Sigmoid colon (tissue), 7 donors: Measurements from ENCODE around the gene STARD13. TPM values are rescaled to one million over a fixed set of nuclear protein-coding genes. Genes with fewer than 3 reads are reported as not detected.

Source experiments
- DNase-seq: peaks from one replicate; pipeline ENCODE4 v3.0.0-alpha.2; 2019
- H3K27ac ChIP-seq, 4 donors: fragments of 200-600 bp; sonication (generic); one replicate each; pipeline ENCODE4 v1.5.1; 2016 to 2019; ENCODE audit warnings: mild to moderate bottlenecking in 1 of 4
- H3K27me3 ChIP-seq, 3 donors: fragments of 200-600 bp; sonication (generic); one replicate each; pipeline ENCODE4 v1.5.1; 2019; ENCODE audit warnings: mild to moderate bottlenecking in 1 of 3
- H3K36me3 ChIP-seq, 4 donors: fragments of 200-600 bp; sonication (generic); one replicate each; pipeline ENCODE4 v1.5.1; 2016 to 2019
- H3K4me1 ChIP-seq, 4 donors: fragments of 200-600 bp; sonication (generic); one replicate each; pipeline ENCODE4 v1.5.1; 2017 to 2019
- H3K4me3 ChIP-seq, 4 donors: fragments of 200-600 bp; sonication (generic); one replicate each; pipeline ENCODE4 v1.5.1; 2017 to 2019; ENCODE audit warnings: mild to moderate bottlenecking in 2 of 4, moderate library complexity in 1 of 4
- H3K9me3 ChIP-seq, 4 donors: fragments of 200-600 bp in 3 of 4; sonication (generic) in 3 of 4; one replicate each; pipeline versions ENCODE4 v1.5.1 to v1.6.1; 2013 to 2019
- CTCF ChIP-seq, 4 experiments: fragments of 450-650 bp in 3 of 4; fragments of 200-600 bp in 1 of 4; IDR thresholded peaks; one replicate each; pipeline ENCODE4 v1.5.1; 2016 to 2019; ENCODE audit warnings: antibody characterized with exemption in 4 of 4, mild to moderate bottlenecking in 3 of 4, moderate library complexity in 2 of 4
- EP300 ChIP-seq, 4 donors: sonication (generic); formaldehyde crosslinking; IDR thresholded peaks; one replicate each; pipeline ENCODE4 v1.6.1; 2017; ENCODE audit warnings: antibody characterized with exemption in 4 of 4
- POLR2A ChIP-seq, 2 donors: fragments of 450-650 bp; IDR thresholded peaks; one replicate each; pipeline ENCODE4 v1.6.1; 2016; ENCODE audit warnings: antibody characterized with exemption in 2 of 2, mild to moderate bottlenecking in 2 of 2, moderate library complexity in 2 of 2
- POLR2AphosphoS5 ChIP-seq, 4 donors: sonication (generic); formaldehyde crosslinking; IDR thresholded peaks; one replicate each; pipeline ENCODE4 v1.6.1; 2017; ENCODE audit warnings: antibody characterized with exemption in 4 of 4
- WGBS, 2 donors: extraction: QIAGEN DNeasy Blood & Tissue Kit; methylation state at CpG; one replicate each; pipeline ENCODE4 v1.1.7; 2013; 5-methylcytosine and 5-hydroxymethylcytosine counted together
- intact Hi-C: fragments of 100-400 bp; cut with DNase I; formaldehyde crosslinking; loops from one replicate; pipeline ENCODE4 v1.15.1; 2023
- polyA plus RNA-seq, 3 donors: library from polyadenylated mRNA; stranded (reverse); fragments of 200-250 nt; gene quantifications; one replicate each; pipeline ENCODE4 v1.2.3, GENCODE V29; 2013
- total RNA-seq, 4 donors: library from RNA; depleted of rRNA; stranded (reverse); fragments of >200 nt; gene quantifications; one replicate each; pipeline ENCODE4 v1.1.0, GENCODE V29; 2016
- donor health status: healthy with polysubstance abuse.
- donor health status: Bipolar disorder and iron deficiency.
- donor health status: healthy.

Gene STARD13
- total and polyA plus RNA-seq, 7 donors = 3.7 to 102 (median 66.7) TPM

- H3K36me3 ChIP-seq = peaks cover 0 to 3% (median 0%) of the 10 kb centered on the region in 4 donors
- intact Hi-C loops = loop anchor here (5.0 to 10.0 kb wide), 4 partner anchors 124 to 497 kb away; no protein-coding TSS in a partner anchor
- peaks cover 0 to 73% (median 58%) of the 10 kb centered on the region in 4 donors for H3K4me1 ChIP-seq
- H3K27ac ChIP-seq = peak overlapping the region; percentile 27 to 80 (median 70)
- DNase-seq = no peak
- H3K4me3 ChIP-seq = no peak overlapping the region
- H3K9me3 ChIP-seq = peaks cover 0 to 3% (median 0%) of the 10 kb centered on the region in 4 donors
- WGBS, 2 donors = 52 to 81% methylated on average over 7 of the region's 7 CpGs
- no peaks in the 10 kb centered on the region for H3K27me3 ChIP-seq
- TF ChIP-seq CTCF (IDR thresholded peaks at IDR 0.05) (no peak), EP300 (IDR thresholded peaks at IDR 0.05) (no peak), POLR2A (IDR thresholded peaks at IDR 0.05) (no peak), POLR2AphosphoS5 (IDR thresholded peaks at IDR 0.05) (no peak)
Measured at GRCh38 chr13:33227927-33228647, 57.5 kb downstream of the STARD13 start.

- no peak for DNase-seq
- Histone ChIP-seq H3K27me3 (no peaks in the 10 kb centered on the region), H3K27ac (peak overlapping the region in 2 of 4 donors; percentile 13 to 51), H3K36me3 (no peaks in the 10 kb centered on the region), H3K4me1 (peaks cover 0 to 64% (median 46%) of the 10 kb centered on the region in 4 donors), H3K4me3 (no peak overlapping the region), H3K9me3 (peaks cover 0 to 3% (median 0%) of the 10 kb centered on the region in 4 donors)
- intact Hi-C loops = loop anchor here (5.0 to 10.0 kb wide), 4 partner anchors 128 to 500 kb away; no protein-coding TSS in a partner anchor
- TF ChIP-seq EP300 (IDR thresholded peaks at IDR 0.05) (no peak), CTCF (IDR thresholded peaks at IDR 0.05) (no peak), POLR2A (IDR thresholded peaks at IDR 0.05) (no peak)
- 88% methylated on average over 3 of the region's 3 CpGs for WGBS, 2 donors
Measured at GRCh38 chr13:33224686-33225085, 60.9 kb downstream of the STARD13 start.

GRCh38 chr13:33224191-33224590 is 61.4 kb downstream of the STARD13 start:
- 97 to 98% methylated on average over 1 of the region's 1 CpG for WGBS, 2 donors
- intact Hi-C loops = loop anchor here (10.0 kb wide), 2 partner anchors 221 to 501 kb away; no protein-coding TSS in a partner anchor
- H3K4me3 ChIP-seq = no peak overlapping the region

GRCh38 chr13:33219926-33220325 is 65.6 kb downstream of the STARD13 start:
- Histone ChIP-seq H3K4me1 (peaks cover 0 to 66% (median 51%) of the 10 kb centered on the region in 4 donors), H3K27ac (peak overlapping the region in 2 of 4 donors; percentile 11 to 79), H3K9me3 (peaks cover 0 to 3% (median 0%) of the 10 kb centered on the region in 4 donors), H3K27me3 (no peaks in the 10 kb centered on the region), H3K4me3 (no peak overlapping the region), H3K36me3 (no peaks in the 10 kb centered on the region)
- no peak for DNase-seq
- intact Hi-C loops = loop anchor here (5.0 to 10.0 kb wide), 3 partner anchors 57 to 505 kb away; no protein-coding TSS in a partner anchor
- TF ChIP-seq POLR2AphosphoS5 (IDR thresholded peaks at IDR 0.05) = no peak
- TF ChIP-seq EP300 (IDR thresholded peaks at IDR 0.05) = no peak
- no peak for TF ChIP-seq CTCF (IDR thresholded peaks at IDR 0.05)
- no peak for TF ChIP-seq POLR2A (IDR thresholded peaks at IDR 0.05)
- 90 to 94% methylated on average over 1 of the region's 1 CpG for WGBS, 2 donors

More at GRCh38 chr13:33224191-33224590, 61.4 kb downstream of the STARD13 start:
- Histone ChIP-seq H3K4me1 (peaks cover 0 to 64% (median 44%) of the 10 kb centered on the region in 4 donors), H3K27ac (peak overlapping the region in 2 of 4 donors; percentile 40 to 51), H3K9me3 (peaks cover 0 to 3% (median 0%) of the 10 kb centered on the region in 4 donors), H3K36me3 (no peaks in the 10 kb centered on the region), H3K27me3 (no peaks in the 10 kb centered on the region)
- no peak for DNase-seq
- no peak for TF ChIP-seq POLR2A (IDR thresholded peaks at IDR 0.05)
- no peak for TF ChIP-seq CTCF (IDR thresholded peaks at IDR 0.05)
- no peak for TF ChIP-seq POLR2AphosphoS5 (IDR thresholded peaks at IDR 0.05)
- no peak for TF ChIP-seq EP300 (IDR thresholded peaks at IDR 0.05)
